ENCODE results near the gene GDF10.

GDF10 gene

GRCh38 chr10:47276071-47276470, 23.9 kb upstream of the GDF10 start:
- no peak overlapping the region for H4K91ac ChIP-seq (ENCODE audit: low read depth, low read length, poor library complexity)
- no peaks in the 10 kb centered on the region for H3K27me3 ChIP-seq (ENCODE audit: control insufficient read depth in 3 of 3, insufficient read depth in 3 of 3, low read depth in 1 of 3, low read length in 3 of 3)
- no peak overlapping the region for H3K27ac ChIP-seq (replicated peaks; ENCODE audit: low read length)
- no peak overlapping the region for H3K23ac ChIP-seq (ENCODE audit: low read depth, low read length, poor library complexity)
- H3K9ac ChIP-seq (ENCODE audit: low read depth, low read length, poor library complexity) = no peak overlapping the region
- DNase-seq (ENCODE audit: low spot score) = no peak
- no CpG with 5 or more reads among the region's 2 CpGs for WGBS, 2 donors (ENCODE audit: extremely low coverage in 2 of 2, insufficient read length in 2 of 2, insufficient replicate concordance in 1 of 2)
- no peaks in the 10 kb centered on the region for H3K79me1 ChIP-seq (ENCODE audit: low read depth, low read length)
- H3K18ac ChIP-seq (ENCODE audit: low read length) = peak overlapping the region; percentile 53
- H3K9me3 ChIP-seq (replicated peaks in 1 of 2; ENCODE audit: control insufficient read depth in 2 of 2, insufficient read depth in 1 of 2, low read depth in 1 of 2, low read length in 2 of 2) = peaks cover 0 to 5% of the 10 kb centered on the region in 2 donors
- no peak overlapping the region for H2AFZ ChIP-seq (ENCODE audit: low read length)
- no peak overlapping the region for H3K4me2 ChIP-seq (ENCODE audit: insufficient read depth, low read length, poor library complexity, severe bottlenecking)
- peak overlapping the region; percentile 54 for H2AK5ac ChIP-seq (ENCODE audit: low read depth, low read length)
- peaks cover 0 to 4% of the 10 kb centered on the region in 2 donors for H3K4me1 ChIP-seq (ENCODE audit: control insufficient read depth in 2 of 2, insufficient read depth in 1 of 2, low read depth in 1 of 2, low read length in 2 of 2)
- H3K36me3 ChIP-seq (replicated peaks in 1 of 2; ENCODE audit: control insufficient read depth in 2 of 2, insufficient read depth in 2 of 2, low read length in 2 of 2) = no peaks in the 10 kb centered on the region
- no peak overlapping the region for H2BK120ac ChIP-seq (ENCODE audit: low read depth, low read length)
- H3K14ac ChIP-seq (ENCODE audit: low read length) = no peak overlapping the region
- peak overlapping the region; percentile 30 for H2BK5ac ChIP-seq (ENCODE audit: low read length)
- H2BK12ac ChIP-seq (ENCODE audit: low read length) = no peak overlapping the region
- no peak overlapping the region for H3K4ac ChIP-seq (ENCODE audit: low read length)
- no peak overlapping the region for H4K8ac ChIP-seq (ENCODE audit: low read depth, low read length)
- no peak overlapping the region for H3K4me3 ChIP-seq (ENCODE audit: low read length in 2 of 2)
- H2BK15ac ChIP-seq (ENCODE audit: low read length) = peak overlapping the region; percentile 20

- WGBS, 2 donors (ENCODE audit: extremely low coverage in 2 of 2, insufficient read length in 2 of 2, insufficient replicate concordance in 1 of 2) = no CpG with 5 or more reads among the region's 11 CpGs
- H3K27ac ChIP-seq (replicated peaks; ENCODE audit: low read length) = no peak overlapping the region
These were observed 23.2 kb upstream of the GDF10 start for GRCh38 chr10:47276576-47277351.

DNA sequence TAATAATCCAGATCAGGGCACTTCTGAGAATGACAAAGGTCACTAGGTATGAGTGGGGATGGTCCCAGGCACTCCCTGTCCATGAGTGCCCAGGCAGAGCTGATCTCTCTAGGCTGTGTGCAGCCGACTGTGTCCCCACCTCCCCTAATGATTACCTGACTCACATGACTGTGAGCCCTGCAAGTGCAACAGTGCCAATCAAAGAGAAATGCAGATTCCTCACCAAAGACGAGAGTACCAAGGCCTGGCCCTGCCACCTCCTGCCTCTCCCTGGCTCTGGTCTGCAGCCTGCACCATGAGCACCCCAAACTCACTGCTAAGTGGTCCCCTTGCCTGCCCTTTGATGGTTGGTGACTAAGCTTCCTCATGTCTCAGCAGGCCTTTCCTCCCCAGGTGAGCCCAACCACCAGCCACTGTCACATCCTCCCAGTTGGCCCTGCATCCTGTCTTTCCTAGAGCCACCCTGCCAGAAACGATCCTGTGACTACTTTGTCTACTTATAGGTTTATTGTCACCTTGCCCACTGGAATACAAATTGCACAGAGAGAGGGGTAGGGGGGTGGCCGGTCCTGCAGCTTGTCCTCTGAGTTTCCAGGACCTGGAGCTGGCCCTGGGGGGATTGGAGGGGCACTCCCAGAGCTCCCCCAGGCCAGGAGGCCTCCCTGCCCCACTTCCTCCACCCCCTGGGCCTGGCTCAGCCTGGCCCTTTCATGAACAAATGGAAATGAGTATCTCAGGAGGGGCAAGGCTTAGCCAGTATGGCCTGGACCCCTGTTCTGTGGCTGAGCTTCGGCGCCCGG, 22.4 kb upstream of the GDF10 start:
- Histone ChIP-seq H2AFZ (ENCODE audit: low read length) (no peak overlapping the region), H3K9me3 (replicated peaks in 1 of 2; ENCODE audit: control insufficient read depth in 2 of 2, insufficient read depth in 1 of 2, low read depth in 1 of 2, low read length in 2 of 2) (peaks cover 0 to 5% of the 10 kb centered on the region in 2 donors), H3K4me1 (ENCODE audit: control insufficient read depth in 2 of 2, insufficient read depth in 1 of 2, low read depth in 1 of 2, low read length in 2 of 2) (peaks cover 0 to 4% of the 10 kb centered on the region in 2 donors), H3K27me3 (ENCODE audit: control insufficient read depth in 3 of 3, insufficient read depth in 3 of 3, low read depth in 1 of 3, low read length in 3 of 3) (no peaks in the 10 kb centered on the region), H3K18ac (ENCODE audit: low read length) (peak overlapping the region; percentile 88), H3K9ac (ENCODE audit: low read depth, low read length, poor library complexity) (peak overlapping the region; percentile 16), H2BK5ac (ENCODE audit: low read length) (peak overlapping the region; percentile 18), H3K4me2 (ENCODE audit: insufficient read depth, low read length, poor library complexity, severe bottlenecking) (no peak overlapping the region), H2BK12ac (ENCODE audit: low read length) (no peak overlapping the region), H2BK15ac (ENCODE audit: low read length) (no peak overlapping the region), H3K36me3 (replicated peaks in 1 of 2; ENCODE audit: control insufficient read depth in 2 of 2, insufficient read depth in 2 of 2, low read length in 2 of 2) (no peaks in the 10 kb centered on the region), H4K91ac (ENCODE audit: low read depth, low read length, poor library complexity) (no peak overlapping the region), H3K4me3 (ENCODE audit: low read length in 2 of 2) (no peak overlapping the region), H3K23ac (ENCODE audit: low read depth, low read length, poor library complexity) (peak overlapping the region; percentile 56), H3K27ac (replicated peaks; ENCODE audit: low read length) (no peak overlapping the region), H3K14ac (ENCODE audit: low read length) (no peak overlapping the region), H3K79me1 (ENCODE audit: low read depth, low read length) (no peaks in the 10 kb centered on the region), H4K8ac (ENCODE audit: low read depth, low read length) (no peak overlapping the region), H2AK5ac (ENCODE audit: low read depth, low read length) (peak overlapping the region; percentile 20), H3K4ac (ENCODE audit: low read length) (no peak overlapping the region), H2BK120ac (ENCODE audit: low read depth, low read length) (peak overlapping the region; percentile 1)
- no CpG with 5 or more reads among the region's 7 CpGs for WGBS, 2 donors (ENCODE audit: extremely low coverage in 2 of 2, insufficient read length in 2 of 2, insufficient replicate concordance in 1 of 2)
- DNase-seq (ENCODE audit: low spot score) = no peak

More at GRCh38 chr10:47276576-47277351, 23.2 kb upstream of the GDF10 start:
- H3K14ac ChIP-seq (ENCODE audit: low read length) = no peak overlapping the region
- H3K36me3 ChIP-seq (replicated peaks in 1 of 2; ENCODE audit: control insufficient read depth in 2 of 2, insufficient read depth in 2 of 2, low read length in 2 of 2) = no peaks in the 10 kb centered on the region
- H3K4me1 ChIP-seq (ENCODE audit: control insufficient read depth in 2 of 2, insufficient read depth in 1 of 2, low read depth in 1 of 2, low read length in 2 of 2) = peaks cover 0 to 4% of the 10 kb centered on the region in 2 donors
- no peaks in the 10 kb centered on the region for H3K79me1 ChIP-seq (ENCODE audit: low read depth, low read length)
- no peaks in the 10 kb centered on the region for H3K27me3 ChIP-seq (ENCODE audit: control insufficient read depth in 3 of 3, insufficient read depth in 3 of 3, low read depth in 1 of 3, low read length in 3 of 3)
- no peak overlapping the region for H2BK12ac ChIP-seq (ENCODE audit: low read length)
- no peak overlapping the region for H3K4ac ChIP-seq (ENCODE audit: low read length)
- H4K91ac ChIP-seq (ENCODE audit: low read depth, low read length, poor library complexity) = no peak overlapping the region
- H3K4me2 ChIP-seq (ENCODE audit: insufficient read depth, low read length, poor library complexity, severe bottlenecking) = no peak overlapping the region
- H2AK5ac ChIP-seq (ENCODE audit: low read depth, low read length) = peak overlapping the region; percentile 24
- no peak overlapping the region for H4K8ac ChIP-seq (ENCODE audit: low read depth, low read length)
- no peak overlapping the region for H3K23ac ChIP-seq (ENCODE audit: low read depth, low read length, poor library complexity)
- no peak for DNase-seq (ENCODE audit: low spot score)
- H3K9ac ChIP-seq (ENCODE audit: low read depth, low read length, poor library complexity) = no peak overlapping the region
- peak overlapping the region; percentile 30 for H2BK5ac ChIP-seq (ENCODE audit: low read length)
- peak overlapping the region; percentile 15 for H3K18ac ChIP-seq (ENCODE audit: low read length)
- no peak overlapping the region for H2AFZ ChIP-seq (ENCODE audit: low read length)
- H2BK120ac ChIP-seq (ENCODE audit: low read depth, low read length) = peak overlapping the region; percentile 1
- H3K9me3 ChIP-seq (replicated peaks in 1 of 2; ENCODE audit: control insufficient read depth in 2 of 2, insufficient read depth in 1 of 2, low read depth in 1 of 2, low read length in 2 of 2) = peaks cover 0 to 5% of the 10 kb centered on the region in 2 donors
- H3K4me3 ChIP-seq (ENCODE audit: low read length in 2 of 2) = no peak overlapping the region
- peak overlapping the region; percentile 20 for H2BK15ac ChIP-seq (ENCODE audit: low read length)

DNA sequence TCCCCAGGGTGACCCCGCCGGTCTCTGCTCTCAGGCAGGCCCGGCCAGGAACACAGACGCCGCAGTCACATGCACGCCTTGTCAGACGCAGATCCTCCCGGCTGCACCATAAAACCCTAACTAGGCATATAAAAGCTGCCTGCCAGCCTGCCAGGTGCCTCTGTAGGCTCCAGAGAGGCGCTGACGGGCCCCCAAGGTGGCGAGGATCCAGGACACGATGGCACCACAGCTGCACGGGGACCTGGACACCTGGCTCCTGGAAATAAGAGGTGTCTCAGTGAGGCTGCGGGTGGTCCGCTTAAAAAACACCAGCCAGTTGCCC, 21.9 kb upstream of the GDF10 start:
- Histone ChIP-seq H3K9ac (ENCODE audit: low read depth, low read length, poor library complexity) (peak overlapping the region; percentile 16), H2AK5ac (ENCODE audit: low read depth, low read length) (peak overlapping the region; percentile 20), H3K36me3 (replicated peaks in 1 of 2; ENCODE audit: control insufficient read depth in 2 of 2, insufficient read depth in 2 of 2, low read length in 2 of 2) (no peaks in the 10 kb centered on the region), H3K14ac (ENCODE audit: low read length) (no peak overlapping the region), H2BK12ac (ENCODE audit: low read length) (no peak overlapping the region), H3K4ac (ENCODE audit: low read length) (no peak overlapping the region), H3K4me3 (ENCODE audit: low read length in 2 of 2) (no peak overlapping the region), H3K18ac (ENCODE audit: low read length) (peak overlapping the region; percentile 51), H3K4me2 (ENCODE audit: insufficient read depth, low read length, poor library complexity, severe bottlenecking) (no peak overlapping the region), H3K27ac (replicated peaks; ENCODE audit: low read length) (no peak overlapping the region), H3K27me3 (ENCODE audit: control insufficient read depth in 3 of 3, insufficient read depth in 3 of 3, low read depth in 1 of 3, low read length in 3 of 3) (no peaks in the 10 kb centered on the region), H4K91ac (ENCODE audit: low read depth, low read length, poor library complexity) (no peak overlapping the region), H4K8ac (ENCODE audit: low read depth, low read length) (no peak overlapping the region), H3K23ac (ENCODE audit: low read depth, low read length, poor library complexity) (peak overlapping the region; percentile 56), H2BK120ac (ENCODE audit: low read depth, low read length) (no peak overlapping the region), H2BK5ac (ENCODE audit: low read length) (peak overlapping the region; percentile 18), H3K79me1 (ENCODE audit: low read depth, low read length) (no peaks in the 10 kb centered on the region), H2BK15ac (ENCODE audit: low read length) (no peak overlapping the region), H3K9me3 (replicated peaks in 1 of 2; ENCODE audit: control insufficient read depth in 2 of 2, insufficient read depth in 1 of 2, low read depth in 1 of 2, low read length in 2 of 2) (peaks cover 0 to 5% of the 10 kb centered on the region in 2 donors), H3K4me1 (ENCODE audit: control insufficient read depth in 2 of 2, insufficient read depth in 1 of 2, low read depth in 1 of 2, low read length in 2 of 2) (peaks cover 0 to 4% of the 10 kb centered on the region in 2 donors), H2AFZ (ENCODE audit: low read length) (no peak overlapping the region)
- no peak for DNase-seq (ENCODE audit: low spot score)
- WGBS, 2 donors (ENCODE audit: extremely low coverage in 2 of 2, insufficient read length in 2 of 2, insufficient replicate concordance in 1 of 2) = no CpG with 5 or more reads among the region's 15 CpGs

Data from neuronal stem cell (in vitro differentiated cells).